HG03175 (cell line): ENCODE data around the gene RANBP6.

ENCODE experiments used
- ATAC-seq: cut with Tn5 transposase; IDR thresholded peaks from one replicate; pipeline ENCODE4 v1.9.1; 2021; ENCODE audit warnings: mild to moderate bottlenecking, moderate library complexity; ENCODE audit not compliant: unreplicated experiment

RANBP6 gene

GRCh38 chr9:6007770-6008168 is 7.7 kb downstream of the RANBP6 start:
- peak; percentile 49 for ATAC-seq

- ATAC-seq: peak; percentile 71
Observed at GRCh38 chr9:6007058-6007769, 8.2 kb downstream of the RANBP6 start.

GRCh38 chr9:6006749-6007057 is 8.7 kb downstream of the RANBP6 start:
- ATAC-seq: no peak

GRCh38 chr9:6000955-6001354 is 14.5 kb downstream of the RANBP6 start:
- no peak for ATAC-seq

- no peak for ATAC-seq
Observed at GRCh38 chr9:5999443-6000101, 15.9 kb downstream of the RANBP6 start.

- ATAC-seq: no peak
Observed at GRCh38 chr9:5994493-5994892, 20.9 kb downstream of the RANBP6 start.

GRCh38 chr9:5988265-5988664 is 27.2 kb downstream of the RANBP6 start:
- no peak for ATAC-seq

- ATAC-seq: no peak
Observed at GRCh38 chr9:5983042-5983441, 32.4 kb downstream of the RANBP6 start.

GRCh38 chr9:5982317-5982716 is 33.1 kb downstream of the RANBP6 start:
- ATAC-seq: no peak

- ATAC-seq: no peak
Observed at GRCh38 chr9:5978523-5978922, 36.9 kb downstream of the RANBP6 start.

GRCh38 chr9:5976674-5977397 is 38.6 kb downstream of the RANBP6 start:
- ATAC-seq: peak; percentile 74

- ATAC-seq: no peak
Observed at GRCh38 chr9:5971740-5972139, 43.7 kb downstream of the RANBP6 start.
